Chondrocyte (in vitro differentiated cells): ENCODE measurements around the gene IL10RA. TPM values are rescaled to one million over a fixed set of nuclear protein-coding genes. Genes with fewer than 3 reads are reported as not detected.
A peak's percentile ranks its signal among the peaks of the same experiment; 100 is the strongest.
"Not testable (repeated sequence)": the region's sequence is repeated elsewhere in the genome, so short reads cannot be mapped to it uniquely, and the experiment has no call there.

Source experiments
- DNase-seq: peaks from one replicate; pipeline ENCODE4 v3.0.0; 2021; ENCODE audit warnings: mixed read lengths, low spot score
- H3K27ac Mint-ChIP-seq: one replicate; pipeline ENCODE4 v1.8.0; 2021; ENCODE audit warnings: mild to moderate bottlenecking, moderate library complexity, mixed read lengths; ENCODE audit not compliant: unreplicated experiment
- H3K27me3 Mint-ChIP-seq: 2 replicates; pipeline ENCODE4 v1.8.0; 2021; ENCODE audit warnings: low read depth, mixed read lengths
- H3K36me3 Mint-ChIP-seq: 2 replicates; pipeline ENCODE4 v1.8.0; 2021; ENCODE audit warnings: low read depth, mixed read lengths
- H3K4me1 Mint-ChIP-seq: 2 replicates; pipeline ENCODE4 v1.8.0; 2021; ENCODE audit warnings: low read depth, mild to moderate bottlenecking, mixed read lengths
- H3K4me3 Mint-ChIP-seq: one replicate; pipeline ENCODE4 v1.8.0; 2021; ENCODE audit warnings: mild to moderate bottlenecking, moderate library complexity, mixed read lengths; ENCODE audit not compliant: unreplicated experiment
- H3K9me3 Mint-ChIP-seq: 2 replicates; pipeline ENCODE4 v1.8.0; 2021; ENCODE audit warnings: low read depth, mixed read lengths
- total RNA-seq: library from RNA; stranded (reverse); gene quantifications from 3 replicates; pipeline ENCODE4 v1.2.1, GENCODE V29; 2021
- TF ChIP-seq, protein P1 (sequence below): fragments of 200-600 bp; sonication (generic); IDR thresholded peaks from 2 replicates; pipeline ENCODE4 v1.5.0; 2021; ENCODE audit warnings: antibody characterized with exemption, mild to moderate bottlenecking, moderate library complexity

The IL10RA gene
- total RNA-seq, 1 donor from 2014 or later: 0.12 TPM

DNA sequence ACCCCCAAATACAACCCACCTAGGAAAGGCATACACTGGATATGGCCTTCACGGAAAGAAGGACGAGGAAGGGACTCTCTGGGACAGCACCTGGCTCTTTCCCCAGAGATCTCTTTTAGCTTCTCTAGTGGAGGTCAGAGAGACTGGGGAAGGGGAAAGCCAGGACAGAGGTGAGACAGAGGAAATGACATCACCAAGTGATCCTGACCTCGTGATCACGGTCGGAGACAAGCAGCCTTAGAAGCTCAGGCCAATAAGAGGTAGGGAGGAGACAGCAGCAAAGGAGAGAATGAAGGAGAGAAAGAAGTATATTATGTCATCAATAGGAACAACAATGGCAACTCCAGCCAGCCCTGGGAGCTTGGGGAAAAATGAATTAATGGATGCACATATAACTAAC lies 41.6 kb upstream of the IL10RA start:
- H3K27ac Mint-ChIP-seq: no peak overlapping the region
- TF ChIP-seq, protein P1, sequence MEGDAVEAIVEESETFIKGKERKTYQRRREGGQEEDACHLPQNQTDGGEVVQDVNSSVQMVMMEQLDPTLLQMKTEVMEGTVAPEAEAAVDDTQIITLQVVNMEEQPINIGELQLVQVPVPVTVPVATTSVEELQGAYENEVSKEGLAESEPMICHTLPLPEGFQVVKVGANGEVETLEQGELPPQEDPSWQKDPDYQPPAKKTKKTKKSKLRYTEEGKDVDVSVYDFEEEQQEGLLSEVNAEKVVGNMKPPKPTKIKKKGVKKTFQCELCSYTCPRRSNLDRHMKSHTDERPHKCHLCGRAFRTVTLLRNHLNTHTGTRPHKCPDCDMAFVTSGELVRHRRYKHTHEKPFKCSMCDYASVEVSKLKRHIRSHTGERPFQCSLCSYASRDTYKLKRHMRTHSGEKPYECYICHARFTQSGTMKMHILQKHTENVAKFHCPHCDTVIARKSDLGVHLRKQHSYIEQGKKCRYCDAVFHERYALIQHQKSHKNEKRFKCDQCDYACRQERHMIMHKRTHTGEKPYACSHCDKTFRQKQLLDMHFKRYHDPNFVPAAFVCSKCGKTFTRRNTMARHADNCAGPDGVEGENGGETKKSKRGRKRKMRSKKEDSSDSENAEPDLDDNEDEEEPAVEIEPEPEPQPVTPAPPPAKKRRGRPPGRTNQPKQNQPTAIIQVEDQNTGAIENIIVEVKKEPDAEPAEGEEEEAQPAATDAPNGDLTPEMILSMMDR: no peak
- no peak for DNase-seq
- no peak overlapping the region for H3K4me3 Mint-ChIP-seq
- H3K9me3 Mint-ChIP-seq: peaks cover 11% of the 10 kb centered on the region
- no peaks in the 10 kb centered on the region for H3K4me1 Mint-ChIP-seq
- no peaks in the 10 kb centered on the region for H3K36me3 Mint-ChIP-seq
- H3K27me3 Mint-ChIP-seq: peaks cover 5% of the 10 kb centered on the region

DNA sequence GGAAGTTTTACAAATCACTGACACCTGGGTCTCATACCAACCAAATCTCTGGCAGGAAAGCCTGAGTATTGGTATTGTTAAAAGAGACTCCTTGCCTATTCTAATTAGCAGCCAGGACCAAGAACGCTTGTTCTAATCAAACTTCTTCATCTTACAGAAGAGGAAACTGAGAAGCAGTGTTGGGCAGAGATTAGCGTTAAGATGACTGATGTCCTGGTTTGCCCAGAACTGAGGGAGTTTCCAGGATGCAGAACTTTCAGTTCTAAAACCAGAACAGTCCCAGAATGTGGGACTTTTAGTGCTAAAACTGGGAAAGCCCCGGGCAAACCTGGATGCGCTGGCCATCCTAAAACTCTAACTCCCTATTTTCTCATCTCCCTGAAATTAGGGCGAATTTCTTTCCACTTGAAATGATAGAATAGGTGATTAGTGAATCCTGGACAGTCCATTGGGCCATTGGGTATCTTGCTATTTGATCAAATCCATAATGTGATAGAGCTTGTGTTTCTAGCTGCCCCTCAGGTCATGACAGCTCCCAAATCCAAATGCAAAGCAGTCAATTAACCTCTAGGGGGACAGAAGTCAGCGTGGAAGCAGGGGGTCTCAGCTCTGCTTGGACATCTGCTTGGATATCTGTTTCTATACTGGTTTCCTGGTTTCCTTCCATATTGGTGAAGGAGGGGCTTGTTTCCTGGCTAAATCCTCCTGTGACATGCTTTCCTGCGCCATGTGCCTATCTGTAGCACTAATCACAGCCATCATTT lies 41.0 kb upstream of the IL10RA start:
- H3K4me1 Mint-ChIP-seq: no peaks in the 10 kb centered on the region
- H3K27me3 Mint-ChIP-seq: peaks cover 5% of the 10 kb centered on the region
- peaks cover 11% of the 10 kb centered on the region for H3K9me3 Mint-ChIP-seq
- H3K4me3 Mint-ChIP-seq: no peak overlapping the region
- no peak overlapping the region for H3K27ac Mint-ChIP-seq
- TF ChIP-seq, protein P1: no peak
- DNase-seq: no peak
- H3K36me3 Mint-ChIP-seq: no peaks in the 10 kb centered on the region

DNA sequence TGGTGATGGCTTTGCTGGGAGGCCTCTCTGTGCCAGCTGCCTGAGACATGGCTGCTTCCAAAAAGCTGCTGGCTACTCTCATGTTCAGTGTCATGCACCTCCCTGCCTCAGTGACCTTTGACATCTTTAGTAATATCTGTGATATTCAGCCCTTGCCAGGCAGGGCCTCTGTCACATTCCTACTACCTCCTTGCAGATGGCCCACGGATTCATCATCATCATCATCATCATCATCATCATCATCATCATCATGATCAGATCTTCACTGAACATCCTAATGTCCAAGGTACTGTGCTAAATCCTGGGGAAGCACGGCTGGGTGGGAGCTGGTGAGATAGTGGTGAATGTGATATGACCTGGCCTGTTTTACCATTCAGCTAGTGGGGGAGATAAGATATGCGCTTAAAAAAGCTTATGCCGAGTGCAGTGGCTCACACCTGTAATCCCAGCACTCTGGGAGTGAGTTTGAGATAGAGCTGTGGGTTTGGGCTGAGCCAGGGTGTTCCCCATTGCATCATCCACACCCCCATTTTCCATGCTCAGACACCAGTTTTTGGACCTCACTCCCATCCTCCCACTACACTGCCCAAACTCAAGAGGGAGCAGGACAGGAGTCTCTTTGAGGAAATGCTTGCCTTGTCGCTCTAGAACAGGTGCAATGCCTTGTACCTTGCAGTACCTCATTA lies 39.9 kb upstream of the IL10RA start:
- H3K27me3 Mint-ChIP-seq: peaks cover 11% of the 10 kb centered on the region
- H3K9me3 Mint-ChIP-seq: peaks cover 11% of the 10 kb centered on the region
- H3K27ac Mint-ChIP-seq: no peak overlapping the region
- H3K36me3 Mint-ChIP-seq: no peaks in the 10 kb centered on the region
- H3K4me1 Mint-ChIP-seq: no peaks in the 10 kb centered on the region
- TF ChIP-seq, protein P1: no peak
- no peak for DNase-seq
- no peak overlapping the region for H3K4me3 Mint-ChIP-seq

DNA sequence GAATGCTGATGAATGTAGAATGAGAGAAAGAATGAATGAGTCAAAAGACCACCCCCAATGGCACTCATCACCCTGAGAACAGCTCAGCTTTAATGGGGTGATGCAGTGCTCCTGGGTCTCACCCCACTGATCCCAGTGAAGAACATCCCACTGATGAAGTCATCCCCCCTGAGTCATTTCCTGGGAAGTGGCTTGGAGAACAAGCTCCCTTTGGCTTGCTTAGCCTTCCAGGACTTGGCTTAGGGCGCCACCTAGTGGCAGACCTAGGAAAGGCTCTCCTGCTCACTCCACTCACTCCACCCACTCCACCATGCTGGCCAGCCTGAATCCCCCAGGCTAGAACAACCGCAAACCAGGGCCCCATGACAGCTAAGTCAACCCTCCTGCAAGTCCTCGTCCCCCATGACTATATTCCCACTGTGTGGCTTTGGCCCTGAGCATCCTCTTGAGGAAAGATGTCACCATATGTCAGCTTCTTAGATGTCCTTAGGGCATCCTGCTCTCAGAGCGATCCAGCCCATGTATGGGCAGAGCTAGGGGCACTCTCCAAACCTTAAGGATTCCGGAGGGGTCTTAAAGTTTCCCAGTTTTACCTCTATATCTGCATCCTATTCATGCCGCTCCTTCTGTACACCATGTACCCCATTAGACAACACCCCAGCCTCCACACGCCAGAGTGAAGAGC lies 39.2 kb upstream of the IL10RA start:
- Mint-ChIP-seq H3K4me1 (no peaks in the 10 kb centered on the region), H3K9me3 (peaks cover 11% of the 10 kb centered on the region), H3K27me3 (peaks cover 15% of the 10 kb centered on the region), H3K4me3 (no peak overlapping the region), H3K36me3 (no peaks in the 10 kb centered on the region), H3K27ac (no peak overlapping the region)
- no peak for DNase-seq
- TF ChIP-seq, protein P1: peak; percentile 96

DNA sequence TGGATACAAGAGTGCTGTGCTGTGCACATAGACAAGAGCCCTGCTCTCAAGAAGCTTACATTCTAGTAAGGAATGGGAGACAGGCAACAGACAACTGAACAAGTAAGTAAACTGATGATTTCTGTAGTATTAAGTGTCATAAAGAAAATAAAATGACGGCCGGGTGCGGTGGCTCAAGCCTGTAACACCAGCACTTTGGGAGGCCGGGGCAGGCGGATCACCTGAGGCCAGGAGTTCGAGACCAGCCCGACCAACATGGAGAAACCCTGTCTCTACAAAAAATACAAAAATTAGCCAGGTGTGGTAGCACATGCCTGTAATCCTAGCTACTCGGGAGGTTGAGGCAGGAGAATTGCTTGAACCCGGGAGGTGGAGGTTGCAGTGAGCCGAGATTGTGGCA lies 38.4 kb upstream of the IL10RA start:
- H3K27me3 Mint-ChIP-seq: peaks cover 15% of the 10 kb centered on the region
- H3K36me3 Mint-ChIP-seq, DNase-seq, H3K4me1 Mint-ChIP-seq, H3K4me3 Mint-ChIP-seq, H3K27ac Mint-ChIP-seq, H3K9me3 Mint-ChIP-seq: not testable (repeated sequence)

DNA sequence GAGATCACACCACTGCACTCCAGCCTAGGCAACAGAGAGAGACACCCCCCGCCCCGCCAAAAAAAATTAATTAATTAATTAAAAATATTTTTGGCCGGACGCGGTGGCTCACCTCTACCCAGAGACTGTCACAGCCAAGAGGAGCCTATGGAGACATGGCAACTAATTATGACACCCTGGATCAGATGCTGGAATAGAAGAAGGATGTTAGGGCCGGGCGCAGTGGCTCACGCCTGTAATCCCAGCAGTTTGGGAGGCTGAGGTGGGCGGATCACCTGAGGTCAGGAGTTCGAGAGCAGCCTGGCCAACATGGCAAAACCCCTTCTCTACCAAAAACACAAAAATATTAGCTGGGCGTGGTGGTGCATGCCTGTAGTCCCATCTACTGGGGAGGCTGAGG lies 37.7 kb upstream of the IL10RA start:
- not testable (repeated sequence) for H3K4me1 Mint-ChIP-seq, H3K27ac Mint-ChIP-seq, H3K9me3 Mint-ChIP-seq, H3K36me3 Mint-ChIP-seq, DNase-seq, H3K4me3 Mint-ChIP-seq
- peaks cover 15% of the 10 kb centered on the region for H3K27me3 Mint-ChIP-seq
